DMS114 treated with DMSO at 0.1 percent for 48 hours (cell line): Measurements from ENCODE around the gene HRC.
A peak's percentile ranks its signal among the peaks of the same experiment; 100 is the strongest.

Source experiments
- DNase-seq: peaks from one replicate; lab custom pipeline; 2025; ENCODE audit not compliant: unreplicated experiment; lab: John Stamatoyannopoulos, UW

Gene HRC

DNA sequence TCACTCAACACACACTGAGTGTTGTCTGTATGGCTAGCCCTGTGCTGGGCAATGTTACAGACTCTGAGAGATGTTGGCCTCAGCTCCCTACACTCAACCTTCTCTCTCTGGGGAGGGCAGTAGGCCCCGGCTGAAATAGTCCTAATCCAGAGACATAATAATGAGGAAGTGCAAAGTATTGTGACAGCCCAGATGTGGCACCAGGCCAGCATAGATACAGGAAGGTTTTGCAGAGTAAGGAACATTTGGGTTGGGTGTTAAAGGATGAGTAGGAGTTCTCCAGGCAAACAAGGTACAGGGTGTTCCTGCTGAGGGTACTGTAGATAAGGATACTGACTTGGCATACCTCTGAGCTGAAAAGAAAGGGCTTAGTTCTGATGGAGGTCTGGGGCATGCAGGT lies 38.7 kb downstream of the HRC start:
- no peak for DNase-seq

DNA sequence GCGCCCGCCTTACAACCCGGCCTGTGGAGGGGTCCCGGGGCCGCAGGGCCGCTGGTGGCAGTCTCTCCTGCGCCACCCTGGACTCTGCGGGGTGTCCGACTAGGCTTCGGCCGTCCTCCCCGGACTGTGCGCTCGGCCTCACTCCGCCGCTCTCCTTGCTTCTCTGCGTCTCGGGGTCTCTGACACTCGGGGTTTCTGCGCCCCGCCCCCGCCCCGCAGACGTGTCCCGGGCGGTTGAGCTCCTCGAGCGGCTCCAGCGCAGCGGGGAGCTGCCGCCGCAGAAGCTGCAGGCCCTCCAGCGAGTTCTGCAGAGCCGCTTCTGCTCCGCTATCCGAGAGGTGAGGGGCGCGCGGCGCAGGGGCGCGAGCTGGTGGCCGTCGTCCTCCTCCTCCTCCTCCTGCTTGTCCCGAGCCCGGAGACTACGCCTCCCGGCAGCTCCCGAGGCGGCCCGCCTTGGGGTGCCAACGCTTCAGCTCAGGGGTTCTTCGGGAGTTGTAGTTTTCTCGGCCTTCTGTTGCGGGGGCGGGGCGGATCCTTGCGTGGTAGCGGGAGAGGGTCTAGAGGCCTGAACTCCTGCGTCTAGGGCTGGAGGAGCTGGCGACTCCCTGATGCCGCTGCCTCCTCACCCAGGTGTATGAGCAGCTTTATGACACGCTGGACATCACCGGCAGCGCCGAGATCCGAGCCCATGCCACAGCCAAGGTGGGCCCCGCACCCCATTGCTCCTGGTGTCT lies 40.4 kb downstream of the HRC start:
- DNase-seq: peak; percentile 35

GRCh38 chr19:49113762-49114629 lies 41.2 kb downstream of the HRC start, which contains the start of gene LIN7B:
LIN7B (plus strand) TSS chr19:49114370; CDS start chr19:49114405, 35 bp downstream.
- peak; percentile 28 for DNase-seq

DNA sequence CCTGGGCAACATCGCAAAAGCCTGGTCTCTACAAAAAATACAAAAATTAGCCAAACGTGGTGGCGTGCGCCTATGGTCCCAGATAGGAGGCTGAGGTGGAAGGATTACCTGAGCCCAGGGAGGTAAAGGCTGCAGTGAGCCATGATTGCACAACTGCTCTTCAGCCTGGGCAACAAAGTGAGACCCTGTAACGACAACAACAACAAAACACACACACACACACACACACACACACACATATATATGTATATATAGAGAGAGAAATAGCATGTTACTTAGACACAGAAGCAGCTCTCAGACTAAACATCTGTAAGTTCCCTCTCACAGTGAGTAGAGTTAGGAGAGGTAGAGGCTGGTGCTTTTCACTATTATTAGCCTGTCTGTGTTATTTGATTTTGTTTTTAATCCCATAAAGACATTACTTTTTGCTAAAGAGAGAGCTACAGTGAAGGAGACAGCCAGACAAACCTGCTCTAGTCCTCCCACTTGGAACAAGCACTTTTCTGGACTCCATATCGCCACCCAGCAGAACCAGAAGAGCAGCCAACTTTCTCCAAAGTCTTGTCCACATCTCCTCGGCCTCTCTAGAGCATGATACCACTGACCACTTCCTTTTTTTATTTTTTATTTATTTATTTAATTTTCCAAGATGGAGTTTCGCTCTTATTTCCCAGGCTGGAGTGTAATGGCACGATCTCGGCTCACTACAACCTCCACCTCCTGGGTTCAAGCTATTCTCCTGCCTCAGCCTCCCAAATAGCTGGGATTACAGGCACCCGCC lies 43.8 kb downstream of the HRC start:
- DNase-seq: no peak

DNA sequence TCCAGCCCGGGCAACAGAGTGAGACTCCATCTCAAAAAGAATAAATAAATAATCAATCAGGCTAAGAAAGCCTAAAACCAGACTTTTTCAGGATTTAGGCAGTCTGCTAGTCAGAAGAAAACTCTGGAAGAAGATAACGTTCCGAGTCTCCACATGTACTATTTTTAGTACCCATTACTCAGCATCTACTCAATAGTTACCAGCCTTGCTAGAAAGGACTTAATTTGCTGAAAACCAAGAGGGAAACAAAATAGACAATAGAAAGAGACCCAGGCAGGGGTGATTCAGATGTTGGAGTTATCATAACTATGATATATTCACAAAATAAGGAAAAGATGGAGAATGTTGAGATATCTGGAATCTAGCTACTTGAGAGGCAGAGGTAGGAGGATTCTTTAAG lies 44.6 kb downstream of the HRC start:
- DNase-seq: no peak

GRCh38 chr19:49109569-49110233 lies 45.5 kb downstream of the HRC start:
- DNase-seq: no peak

- DNase-seq: no peak
Observed at GRCh38 chr19:49109051-49109450, 46.1 kb downstream of the HRC start.

DNA sequence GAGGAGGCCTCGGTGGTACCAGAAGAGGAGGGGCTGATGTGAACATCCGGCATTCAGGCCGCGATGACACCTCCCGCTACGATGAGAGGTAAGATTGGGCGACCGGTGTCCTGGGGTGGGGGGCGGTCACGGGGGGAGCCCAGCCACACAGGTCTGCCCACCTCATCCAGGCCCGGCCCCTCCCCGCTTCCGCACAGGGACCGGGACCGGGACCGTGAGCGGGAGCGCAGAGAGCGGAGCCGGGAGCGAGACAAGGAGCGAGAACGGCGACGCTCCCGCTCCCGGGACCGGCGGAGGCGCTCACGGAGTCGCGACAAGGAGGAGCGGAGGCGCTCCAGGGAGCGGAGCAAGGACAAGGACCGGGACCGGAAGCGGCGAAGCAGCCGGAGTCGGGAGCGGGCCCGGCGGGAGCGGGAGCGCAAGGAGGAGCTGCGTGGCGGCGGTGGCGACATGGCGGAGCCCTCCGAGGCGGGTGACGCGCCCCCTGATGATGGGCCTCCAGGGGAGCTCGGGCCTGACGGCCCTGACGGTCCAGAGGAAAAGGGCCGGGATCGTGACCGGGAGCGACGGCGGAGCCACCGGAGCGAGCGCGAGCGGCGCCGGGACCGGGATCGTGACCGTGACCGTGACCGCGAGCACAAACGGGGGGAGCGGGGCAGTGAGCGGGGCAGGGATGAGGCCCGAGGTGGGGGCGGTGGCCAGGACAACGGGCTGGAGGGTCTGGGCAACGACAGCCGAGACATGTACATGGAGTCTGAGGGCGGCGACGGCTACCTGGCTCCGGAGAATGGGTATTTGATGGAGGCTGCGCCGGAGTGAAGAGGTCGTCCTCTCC lies 47.4 kb downstream of the HRC start:
- no peak for DNase-seq

DNA sequence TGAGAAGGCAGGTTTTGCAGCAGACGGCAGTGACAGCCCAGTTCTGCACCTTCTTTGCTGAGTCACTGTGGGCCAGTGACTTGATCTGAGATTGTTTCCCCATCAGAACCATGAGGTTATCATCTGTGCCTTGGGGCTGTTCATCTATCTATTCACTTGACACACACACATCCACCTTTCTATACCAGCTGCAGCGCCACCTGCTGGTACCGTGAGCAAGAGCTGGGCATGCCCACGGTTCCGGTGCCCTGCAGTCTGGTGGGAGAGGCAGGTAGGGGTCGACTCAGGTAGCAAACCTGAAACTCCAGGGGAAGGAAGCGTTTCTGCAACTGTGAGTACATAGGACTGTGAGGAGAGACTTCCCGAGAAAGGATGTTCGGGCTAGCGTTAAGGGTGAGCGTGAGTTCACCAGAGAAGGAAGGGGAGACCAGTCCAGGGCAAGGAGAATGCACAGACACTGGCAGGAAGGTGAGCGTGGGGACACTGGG lies 48.5 kb downstream of the HRC start:
- no peak for DNase-seq

DNA sequence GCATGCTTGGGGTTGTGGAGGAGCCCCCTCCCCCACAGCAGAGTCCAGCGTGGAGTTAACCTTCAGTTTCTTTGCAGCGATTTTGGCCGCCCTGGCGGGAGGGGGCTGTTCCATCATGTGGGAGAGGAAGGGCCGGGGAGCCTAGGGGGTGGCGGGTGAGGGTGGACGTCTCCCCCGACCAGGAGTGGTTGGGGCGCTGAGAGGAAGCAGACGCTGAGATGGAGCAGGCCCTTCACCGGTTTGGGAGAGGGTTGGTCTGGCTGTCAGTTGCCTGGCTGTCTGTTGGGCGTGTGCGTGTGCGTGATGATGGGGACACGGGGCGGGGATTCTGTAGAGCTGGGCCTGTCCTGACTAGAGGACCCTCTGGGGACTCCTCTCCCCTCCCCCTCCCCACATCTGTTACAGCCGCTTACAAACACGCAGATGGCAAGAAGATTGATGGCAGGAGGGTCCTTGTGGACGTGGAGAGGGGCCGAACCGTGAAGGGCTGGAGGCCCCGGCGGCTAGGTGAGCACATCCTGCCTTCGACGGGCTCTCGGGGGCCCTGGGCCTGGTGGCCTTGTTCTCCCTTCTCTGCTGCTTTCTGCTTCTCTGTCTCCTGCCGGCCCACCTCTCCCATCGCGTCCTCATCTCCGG lies 50.8 kb downstream of the HRC start:
- DNase-seq: no peak

GRCh38 chr19:49103331-49104085 lies 51.7 kb downstream of the HRC start:
- no peak for DNase-seq

DNA sequence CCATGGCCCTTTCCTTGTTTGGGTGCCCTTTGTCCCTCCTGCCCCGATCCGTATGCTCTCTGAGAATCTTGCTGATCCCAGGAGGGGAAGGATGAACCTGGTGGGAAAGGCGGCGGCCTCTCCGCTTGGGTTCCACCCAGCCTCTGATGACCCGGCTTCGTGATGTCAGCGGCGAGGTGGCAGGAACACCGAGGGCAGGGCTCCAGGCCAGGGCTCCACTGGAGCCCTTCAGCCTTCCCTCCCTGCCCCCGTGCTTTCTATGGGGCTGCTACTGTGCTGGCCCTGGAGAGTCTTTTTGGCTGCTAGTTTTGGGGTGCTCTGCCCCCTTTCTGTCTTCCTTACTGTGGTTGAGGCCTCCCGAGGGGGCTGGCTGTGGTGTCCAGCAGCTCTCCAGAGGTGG lies 52.9 kb downstream of the HRC start:
- DNase-seq: no peak
